Hepatocyte (in vitro differentiated cells): ENCODE data around the gene CTDSP2. TPM values are rescaled to one million over a fixed set of nuclear protein-coding genes. Genes with fewer than 3 reads are reported as not detected.
"Not testable (repeated sequence)": the region's sequence is repeated elsewhere in the genome, so short reads cannot be mapped to it uniquely, and the experiment has no call there.

Experiments used
- DNase-seq: peaks from one replicate; pipeline ENCODE4 v3.0.0-alpha.2; 2016; ENCODE audit warnings: low spot score
- H2AFZ ChIP-seq: fragments of 200-600 bp; sonication (generic); 2 replicates; pipeline ENCODE4 v1.6.0; 2016; ENCODE audit warnings: antibody characterized with exemption, mild to moderate bottlenecking
- H3K27ac ChIP-seq: fragments of 200-600 bp; sonication (generic); 2 replicates; pipeline ENCODE4 v1.5.1; 2016; ENCODE audit warnings: mild to moderate bottlenecking
- H3K27me3 ChIP-seq: fragments of 200-600 bp; sonication (generic); 2 replicates; pipeline ENCODE4 v1.6.1; 2016
- H3K36me3 ChIP-seq: fragments of 200-600 bp; sonication (generic); replicated peaks from 2 replicates; pipeline ENCODE4 v1.5.1; 2016; ENCODE audit warnings: low read depth; ENCODE audit not compliant: insufficient read depth
- H3K4me1 ChIP-seq: fragments of 200-600 bp; sonication (generic); 2 replicates; pipeline ENCODE4 v1.5.1; 2016; ENCODE audit warnings: mild to moderate bottlenecking, moderate library complexity; ENCODE audit not compliant: insufficient read depth
- H3K4me2 ChIP-seq: fragments of 200-600 bp; sonication (generic); 2 replicates; pipeline ENCODE4 v1.6.0; 2016
- H3K4me3 ChIP-seq: fragments of 200-600 bp; sonication (generic); 2 replicates; pipeline ENCODE4 v1.5.1; 2016; ENCODE audit warnings: mild to moderate bottlenecking
- H3K79me2 ChIP-seq: fragments of 200-600 bp; sonication (generic); 2 replicates; pipeline ENCODE4 v1.6.0; 2017; ENCODE audit warnings: mild to moderate bottlenecking
- H3K9me2 ChIP-seq: fragments of 200-600 bp; sonication (generic); replicated peaks from 2 replicates; pipeline ENCODE4 v1.6.0; 2017; ENCODE audit warnings: mild to moderate bottlenecking; ENCODE audit not compliant: insufficient read depth
- H3K9me3 ChIP-seq: fragments of 200-600 bp; sonication (generic); 2 replicates; pipeline ENCODE4 v1.5.1; 2016; ENCODE audit warnings: low read depth, mild to moderate bottlenecking
- H4K20me1 ChIP-seq: fragments of 200-600 bp; sonication (generic); 2 replicates; pipeline ENCODE4 v1.6.0; 2016; ENCODE audit warnings: mild to moderate bottlenecking; ENCODE audit not compliant: insufficient read depth, poor library complexity, severe bottlenecking
- EZH2 ChIP-seq: fragments of 200-600 bp; sonication (generic); IDR thresholded peaks from 2 replicates; pipeline ENCODE4 v1.6.1; 2016; ENCODE audit warnings: antibody characterized with exemption, mild to moderate bottlenecking, borderline replicate concordance
- EZH2phosphoT487 ChIP-seq: fragments of 200-600 bp; sonication (generic); IDR thresholded peaks from one replicate; pipeline ENCODE4 v1.6.1; 2018; ENCODE audit warnings: antibody characterized with exemption, mild to moderate bottlenecking, low read depth, moderate library complexity; ENCODE audit not compliant: unreplicated experiment, severe bottlenecking
- WGBS: methylation state at CpG from one replicate; pipeline ENCODE4 v1.1.6; 2016; ENCODE audit warnings: low lambda C conversion rate; ENCODE audit errors: missing lambda C conversion rate; 5-methylcytosine and 5-hydroxymethylcytosine counted together
- polyA plus RNA-seq: library from polyadenylated mRNA; unstranded; fragments of >200 nt; fragmentation: Nextera tagmentation; extraction: Ambion mirVana; gene quantifications from 2 replicates; pipeline ENCODE4 v1.2.1, GENCODE V29; 2016
- total RNA-seq: library from RNA; depleted of rRNA; stranded (reverse); fragments of >200 nt; gene quantifications from 2 replicates; pipeline ENCODE4 v1.2.3, GENCODE V29; 2014
- TF ChIP-seq, protein P1 (sequence below): fragments of 200-600 bp; sonication (generic); IDR thresholded peaks from 2 replicates; pipeline ENCODE4 v1.5.1; 2016; ENCODE audit warnings: antibody characterized with exemption, mild to moderate bottlenecking; ENCODE audit not compliant: poor library complexity

The CTDSP2 gene
- total and polyA plus RNA-seq, 2 experiments from 2014 or later: 75.9 to 96.8 TPM

DNA sequence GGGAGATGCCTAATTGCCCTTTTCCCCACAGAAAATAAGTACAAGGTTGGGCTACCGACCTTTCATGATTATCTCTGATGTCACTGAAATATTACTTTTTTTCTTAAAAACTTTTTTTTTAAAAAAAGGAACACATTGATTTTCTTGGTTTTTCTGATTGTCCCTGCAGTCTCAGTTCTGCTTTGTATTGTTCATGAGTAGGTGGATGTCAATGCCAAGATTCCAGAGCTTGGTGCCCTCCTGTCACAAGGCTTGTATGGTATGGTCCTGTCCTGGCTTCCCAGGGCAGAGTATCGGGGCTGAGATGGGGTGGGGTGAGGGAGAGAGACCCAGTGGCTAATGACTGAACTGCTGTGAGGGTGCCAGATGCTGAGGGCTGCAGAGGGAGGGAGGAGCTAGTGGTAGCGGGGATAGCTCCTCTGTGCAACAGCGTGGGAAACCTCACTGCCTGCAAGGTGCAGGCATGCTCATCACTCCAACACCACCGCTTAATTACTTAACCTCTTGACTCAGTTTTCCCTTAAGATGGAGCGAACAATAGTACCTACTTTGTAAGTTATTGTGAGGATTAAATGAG, 4.4 kb upstream of the CTDSP2 start:
- H3K4me2 ChIP-seq: no peak overlapping the region
- 65% methylated on average over 6 of the region's 6 CpGs for WGBS
- no peaks in the 10 kb centered on the region for H3K27me3 ChIP-seq
- peaks cover 5% of the 10 kb centered on the region for H3K79me2 ChIP-seq
- H3K4me3 ChIP-seq: no peak overlapping the region
- no peak overlapping the region for H3K27ac ChIP-seq
- H3K9me2 ChIP-seq: no peaks in the 10 kb centered on the region
- peaks cover 19% of the 10 kb centered on the region for H3K4me1 ChIP-seq
- DNase-seq: no peak
- TF ChIP-seq EZH2phosphoT487: no peak
- TF ChIP-seq EZH2: no peak
- TF ChIP-seq, protein P1, sequence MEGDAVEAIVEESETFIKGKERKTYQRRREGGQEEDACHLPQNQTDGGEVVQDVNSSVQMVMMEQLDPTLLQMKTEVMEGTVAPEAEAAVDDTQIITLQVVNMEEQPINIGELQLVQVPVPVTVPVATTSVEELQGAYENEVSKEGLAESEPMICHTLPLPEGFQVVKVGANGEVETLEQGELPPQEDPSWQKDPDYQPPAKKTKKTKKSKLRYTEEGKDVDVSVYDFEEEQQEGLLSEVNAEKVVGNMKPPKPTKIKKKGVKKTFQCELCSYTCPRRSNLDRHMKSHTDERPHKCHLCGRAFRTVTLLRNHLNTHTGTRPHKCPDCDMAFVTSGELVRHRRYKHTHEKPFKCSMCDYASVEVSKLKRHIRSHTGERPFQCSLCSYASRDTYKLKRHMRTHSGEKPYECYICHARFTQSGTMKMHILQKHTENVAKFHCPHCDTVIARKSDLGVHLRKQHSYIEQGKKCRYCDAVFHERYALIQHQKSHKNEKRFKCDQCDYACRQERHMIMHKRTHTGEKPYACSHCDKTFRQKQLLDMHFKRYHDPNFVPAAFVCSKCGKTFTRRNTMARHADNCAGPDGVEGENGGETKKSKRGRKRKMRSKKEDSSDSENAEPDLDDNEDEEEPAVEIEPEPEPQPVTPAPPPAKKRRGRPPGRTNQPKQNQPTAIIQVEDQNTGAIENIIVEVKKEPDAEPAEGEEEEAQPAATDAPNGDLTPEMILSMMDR: no peak
- H3K36me3 ChIP-seq: no peaks in the 10 kb centered on the region
- no peak overlapping the region for H2AFZ ChIP-seq
- no peaks in the 10 kb centered on the region for H3K9me3 ChIP-seq
- no peaks in the 10 kb centered on the region for H4K20me1 ChIP-seq

DNA sequence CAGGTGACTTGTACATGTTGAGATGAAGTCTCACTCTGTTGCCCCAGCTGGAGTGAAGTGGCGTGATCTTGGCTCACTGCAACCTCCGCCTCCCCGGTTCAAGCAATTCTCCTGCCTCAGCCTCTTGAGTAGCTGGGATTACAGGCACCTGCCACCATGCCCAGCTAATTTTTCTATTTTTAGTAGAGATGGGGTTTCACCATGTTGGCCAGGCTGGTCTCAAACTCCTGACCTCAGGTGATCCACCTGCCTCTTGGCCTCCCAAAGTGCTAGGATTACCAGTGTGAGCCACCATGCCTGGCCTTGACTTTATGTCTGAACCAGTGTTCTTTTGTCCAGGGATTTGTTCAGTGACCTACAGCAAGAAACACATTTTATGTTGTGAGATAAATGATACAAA, 2.9 kb upstream of the CTDSP2 start:
- not testable (repeated sequence) for H3K27ac ChIP-seq, H3K27me3 ChIP-seq, H3K36me3 ChIP-seq, DNase-seq, H2AFZ ChIP-seq, H3K4me3 ChIP-seq, H3K9me2 ChIP-seq, H3K4me2 ChIP-seq, H3K9me3 ChIP-seq
- Histone ChIP-seq H3K79me2 (peaks cover 20% of the 10 kb centered on the region), H3K4me1 (peaks cover 19% of the 10 kb centered on the region), H4K20me1 (peaks cover 11% of the 10 kb centered on the region)
- WGBS: 100% methylated on average over 3 of the region's 3 CpGs

DNA sequence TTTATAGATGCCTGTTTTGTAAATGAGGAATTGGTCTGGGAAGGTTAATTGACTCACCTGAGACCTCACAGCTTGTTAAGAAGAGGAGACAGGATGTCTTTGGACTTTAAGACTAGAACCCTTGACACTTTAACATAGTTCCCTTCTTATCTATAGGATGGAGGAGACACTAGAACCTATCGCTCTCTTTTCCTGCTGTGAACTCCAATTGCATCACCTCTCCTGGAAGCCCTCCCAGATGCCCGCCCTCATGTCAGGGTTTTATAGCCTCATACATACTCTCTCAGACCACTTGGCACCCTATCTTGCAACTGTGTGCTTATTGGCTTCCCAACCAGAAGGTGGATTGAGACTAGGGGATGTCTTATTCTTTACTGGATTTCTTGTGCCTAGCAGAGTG, 2.5 kb upstream of the CTDSP2 start:
- no peak overlapping the region for H3K4me3 ChIP-seq
- 82% methylated on average over 2 of the region's 2 CpGs for WGBS
- TF ChIP-seq EZH2phosphoT487: no peak
- TF ChIP-seq, protein P1: no peak
- TF ChIP-seq EZH2: no peak
- H3K4me2 ChIP-seq: no peak overlapping the region
- no peaks in the 10 kb centered on the region for H3K27me3 ChIP-seq
- peaks cover 24% of the 10 kb centered on the region for H3K79me2 ChIP-seq
- no peak for DNase-seq
- H3K36me3 ChIP-seq: no peaks in the 10 kb centered on the region
- no peak overlapping the region for H2AFZ ChIP-seq
- no peaks in the 10 kb centered on the region for H3K9me2 ChIP-seq
- H4K20me1 ChIP-seq: peaks cover 15% of the 10 kb centered on the region
- no peak overlapping the region for H3K27ac ChIP-seq
- no peaks in the 10 kb centered on the region for H3K9me3 ChIP-seq
- peaks cover 23% of the 10 kb centered on the region for H3K4me1 ChIP-seq

DNA sequence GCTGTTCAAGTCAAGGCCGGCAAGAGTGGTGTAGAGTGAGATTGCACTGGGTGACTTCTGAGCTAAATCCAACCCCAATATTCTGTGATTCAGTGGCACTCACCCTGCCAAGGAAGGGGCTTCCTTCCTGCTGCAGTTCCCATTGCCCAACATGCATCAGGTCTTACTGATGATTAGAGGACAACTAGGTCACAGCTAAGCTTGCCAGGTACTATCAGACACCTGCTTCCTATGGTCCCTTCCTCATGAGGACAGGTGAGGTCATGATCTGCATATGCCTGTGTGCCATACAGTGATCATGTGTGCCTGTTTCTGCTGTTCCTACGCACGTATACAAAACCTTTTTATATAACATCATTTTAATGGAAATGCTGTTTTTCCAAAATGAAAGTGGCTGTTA, 1.7 kb upstream of the CTDSP2 start:
- Histone ChIP-seq H3K79me2 (peaks cover 32% of the 10 kb centered on the region), H2AFZ (no peak overlapping the region), H3K4me1 (peaks cover 25% of the 10 kb centered on the region), H4K20me1 (peaks cover 23% of the 10 kb centered on the region), H3K36me3 (no peaks in the 10 kb centered on the region), H3K4me2 (no peak overlapping the region), H3K27me3 (no peaks in the 10 kb centered on the region), H3K27ac (no peak overlapping the region), H3K4me3 (no peak overlapping the region), H3K9me3 (no peaks in the 10 kb centered on the region), H3K9me2 (no peaks in the 10 kb centered on the region)
- TF ChIP-seq, protein P1: no peak
- TF ChIP-seq EZH2phosphoT487 (no peak), EZH2 (no peak)
- no peak for DNase-seq
- 94% methylated on average over 3 of the region's 3 CpGs for WGBS
